ENCODE results near the gene SSNA1. TPM values are rescaled to one million over a fixed set of nuclear protein-coding genes. Genes with fewer than 3 reads are reported as not detected.

SSNA1 gene
- total RNA-seq, 1 donor from 2014 or later: 52.7 TPM

GRCh38 chr9:137141050-137141810 lies 47.2 kb upstream of the SSNA1 start:
- Histone ChIP-seq H3K79me2 (ENCODE audit: insufficient read depth, low read length) (no peaks in the 10 kb centered on the region), H3K4me3 (ENCODE audit: insufficient read depth, low read depth, low read length) (no peak overlapping the region), H3K9ac (ENCODE audit: low read length) (no peak overlapping the region), H3K27me3 (ENCODE audit: insufficient read depth, low read length) (peaks cover 41% of the 10 kb centered on the region), H4K20me1 (ENCODE audit: insufficient read depth, low read length) (no peaks in the 10 kb centered on the region), H3K4me2 (ENCODE audit: low read length) (no peak overlapping the region), H2AFZ (ENCODE audit: low read depth, low read length) (no peak overlapping the region), H3K9me3 (ENCODE audit: insufficient read depth, low read depth, low read length) (no peaks in the 10 kb centered on the region), H3K36me3 (ENCODE audit: insufficient read depth, low read length) (no peaks in the 10 kb centered on the region), H3K4me1 (ENCODE audit: insufficient read depth, low read length) (peaks cover 2% of the 10 kb centered on the region), H3K27ac (ENCODE audit: low read depth, low read length) (no peak overlapping the region)
- H3K4me1 Mint-ChIP-seq (ENCODE audit: low read depth, unreplicated experiment): peaks cover 2% of the 10 kb centered on the region
- H3K27me3 Mint-ChIP-seq (ENCODE audit: low read depth, unreplicated experiment): peaks cover 67% of the 10 kb centered on the region
- no peak overlapping the region for H3K4me3 Mint-ChIP-seq (ENCODE audit: unreplicated experiment)
- DNase-seq (ENCODE audit: low read depth) (no peak), FAIRE-seq (no peak)
- H3K9me3 Mint-ChIP-seq (ENCODE audit: unreplicated experiment): peaks cover 3% of the 10 kb centered on the region
- TF ChIP-seq CTCF (IDR thresholded peaks at IDR 0.05; ENCODE audit: insufficient read depth, low read depth, low read length): no peak
- no peak for TF ChIP-seq EZH2 (IDR thresholded peaks at IDR 0.05; ENCODE audit: insufficient read depth, low read length)
- no peak overlapping the region for H3K27ac Mint-ChIP-seq (ENCODE audit: unreplicated experiment)
- H3K36me3 Mint-ChIP-seq (ENCODE audit: low read depth, unreplicated experiment): no peaks in the 10 kb centered on the region

GRCh38 chr9:137141976-137142936 lies 46.2 kb upstream of the SSNA1 start:
- no peak overlapping the region for H3K4me3 ChIP-seq (ENCODE audit: insufficient read depth, low read depth, low read length)
- peaks cover 32% of the 10 kb centered on the region for H3K27me3 ChIP-seq (ENCODE audit: insufficient read depth, low read length)
- no peaks in the 10 kb centered on the region for H3K9me3 ChIP-seq (ENCODE audit: insufficient read depth, low read depth, low read length)
- H3K27ac Mint-ChIP-seq (ENCODE audit: unreplicated experiment): no peak overlapping the region
- peaks cover 2% of the 10 kb centered on the region for H3K4me1 ChIP-seq (ENCODE audit: insufficient read depth, low read length)
- H3K4me2 ChIP-seq (ENCODE audit: low read length): no peak overlapping the region
- TF ChIP-seq CTCF (IDR thresholded peaks at IDR 0.05; ENCODE audit: insufficient read depth, low read depth, low read length): no peak
- TF ChIP-seq EZH2 (IDR thresholded peaks at IDR 0.05; ENCODE audit: insufficient read depth, low read length): no peak
- H3K4me3 Mint-ChIP-seq (ENCODE audit: unreplicated experiment): no peak overlapping the region
- H3K79me2 ChIP-seq (ENCODE audit: insufficient read depth, low read length): no peaks in the 10 kb centered on the region
- peaks cover 68% of the 10 kb centered on the region for H3K27me3 Mint-ChIP-seq (ENCODE audit: low read depth, unreplicated experiment)
- DNase-seq (ENCODE audit: low read depth) (no peak), FAIRE-seq (no peak)
- no peak overlapping the region for H2AFZ ChIP-seq (ENCODE audit: low read depth, low read length)
- no peaks in the 10 kb centered on the region for H3K36me3 Mint-ChIP-seq (ENCODE audit: low read depth, unreplicated experiment)
- H3K36me3 ChIP-seq (ENCODE audit: insufficient read depth, low read length): no peaks in the 10 kb centered on the region
- H3K9me3 Mint-ChIP-seq (ENCODE audit: unreplicated experiment): peaks cover 3% of the 10 kb centered on the region
- no peak overlapping the region for H3K27ac ChIP-seq (ENCODE audit: low read depth, low read length)
- peaks cover 2% of the 10 kb centered on the region for H3K4me1 Mint-ChIP-seq (ENCODE audit: low read depth, unreplicated experiment)
- H4K20me1 ChIP-seq (ENCODE audit: insufficient read depth, low read length): no peaks in the 10 kb centered on the region
- no peak overlapping the region for H3K9ac ChIP-seq (ENCODE audit: low read length)
